GM21423 (cell line): ENCODE measurements around the gene MMEL1.

Experiments used
- ATAC-seq: cut with Tn5 transposase; IDR thresholded peaks from one replicate; pipeline ENCODE4 v1.9.1; 2021; ENCODE audit warnings: mild to moderate bottlenecking, moderate library complexity; ENCODE audit not compliant: unreplicated experiment

MMEL1 gene

DNA sequence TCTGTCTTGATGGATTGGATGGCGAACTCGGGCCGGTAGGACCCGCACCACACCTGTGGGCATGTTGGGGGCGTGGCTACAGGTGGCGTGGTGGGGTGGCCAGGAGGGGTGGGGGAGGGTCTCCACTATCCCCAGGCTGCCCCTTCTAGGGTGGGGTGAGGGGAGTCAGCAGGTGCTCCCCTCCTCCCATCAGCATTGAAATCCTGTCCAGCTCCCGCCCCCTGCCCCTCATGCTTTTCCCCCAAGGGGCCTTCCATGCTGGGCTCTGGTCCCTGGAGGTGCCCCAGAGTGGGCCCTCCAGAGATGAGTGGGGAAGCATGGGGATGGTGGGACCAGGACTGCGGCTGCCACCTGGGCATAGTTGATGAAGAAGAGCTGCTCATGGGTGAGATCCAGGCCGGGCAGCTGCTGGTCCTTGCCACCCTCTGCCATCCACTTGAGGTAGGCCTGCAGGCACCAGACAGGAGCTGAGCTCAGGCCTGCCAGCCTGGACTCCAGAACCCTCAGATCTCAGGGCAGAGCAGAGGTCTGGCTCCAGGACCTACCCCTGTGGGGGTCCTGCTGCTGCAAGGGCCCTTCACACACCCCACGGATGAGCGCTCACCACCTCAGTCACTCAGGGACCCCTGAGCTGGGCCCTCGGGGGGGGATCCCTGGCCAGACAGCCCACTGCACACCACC, 41.1 kb downstream of the MMEL1 start:
- no peak for ATAC-seq

DNA sequence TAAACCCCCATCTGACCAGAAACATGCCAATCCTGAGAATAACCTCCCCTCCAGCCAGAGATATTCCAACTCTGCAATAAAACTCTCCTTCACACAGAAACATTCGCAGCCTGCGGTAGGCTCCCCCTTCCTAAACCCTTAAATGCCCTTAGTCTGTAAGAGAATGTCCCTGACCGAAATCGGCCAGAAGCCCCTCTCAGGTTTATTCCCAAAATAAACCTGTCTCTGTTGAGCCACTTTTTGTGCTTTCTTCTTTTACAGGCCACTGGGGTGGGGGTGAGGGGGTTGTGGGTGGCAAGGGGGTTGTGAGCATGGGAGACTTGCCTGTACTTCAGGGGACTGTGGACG, 41.6 kb downstream of the MMEL1 start:
- no peak for ATAC-seq

DNA sequence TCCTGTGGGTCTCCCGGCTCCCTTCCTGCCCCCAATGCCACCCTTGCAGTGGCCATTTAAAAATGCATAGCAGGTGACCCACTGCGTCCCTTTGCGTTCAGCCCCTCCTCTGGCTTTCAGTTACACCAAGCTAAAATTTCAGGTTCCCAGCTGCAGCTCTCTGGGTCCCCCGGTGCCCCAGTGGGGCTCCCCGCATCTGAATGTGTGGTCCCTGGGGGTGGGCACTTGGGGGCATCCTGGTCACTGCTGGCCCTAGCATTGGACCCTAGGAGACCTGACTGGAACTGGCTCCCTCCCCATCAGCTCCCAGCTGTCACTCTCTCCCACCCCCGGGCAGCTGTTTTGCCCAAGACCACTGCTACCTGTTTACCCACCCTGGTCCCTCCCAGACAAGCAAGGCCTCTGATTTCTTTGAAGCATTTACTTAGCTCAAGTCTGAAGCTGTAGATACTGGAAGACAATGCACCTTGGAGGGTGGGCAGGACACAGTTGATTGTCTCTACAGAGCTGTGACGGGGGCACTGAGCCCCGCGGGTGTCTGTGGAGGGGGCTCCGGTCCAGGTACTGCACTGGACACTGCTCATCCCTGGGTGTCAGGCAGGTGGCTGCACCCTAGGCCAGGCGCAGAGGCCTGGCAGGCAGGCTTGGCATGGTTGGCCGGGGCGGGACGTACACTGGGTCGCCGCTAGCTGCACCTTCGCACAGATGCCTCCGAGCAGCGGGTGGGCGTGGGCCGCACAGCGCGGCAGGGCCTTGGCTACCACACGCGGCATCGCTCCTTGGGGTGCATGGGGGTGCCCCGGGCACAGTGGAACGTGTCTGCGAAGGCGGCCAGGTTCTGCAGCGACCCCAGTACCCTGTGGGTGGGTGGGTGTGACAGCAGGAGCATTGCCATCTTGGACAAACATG, 42.3 kb downstream of the MMEL1 start:
- no peak for ATAC-seq

DNA sequence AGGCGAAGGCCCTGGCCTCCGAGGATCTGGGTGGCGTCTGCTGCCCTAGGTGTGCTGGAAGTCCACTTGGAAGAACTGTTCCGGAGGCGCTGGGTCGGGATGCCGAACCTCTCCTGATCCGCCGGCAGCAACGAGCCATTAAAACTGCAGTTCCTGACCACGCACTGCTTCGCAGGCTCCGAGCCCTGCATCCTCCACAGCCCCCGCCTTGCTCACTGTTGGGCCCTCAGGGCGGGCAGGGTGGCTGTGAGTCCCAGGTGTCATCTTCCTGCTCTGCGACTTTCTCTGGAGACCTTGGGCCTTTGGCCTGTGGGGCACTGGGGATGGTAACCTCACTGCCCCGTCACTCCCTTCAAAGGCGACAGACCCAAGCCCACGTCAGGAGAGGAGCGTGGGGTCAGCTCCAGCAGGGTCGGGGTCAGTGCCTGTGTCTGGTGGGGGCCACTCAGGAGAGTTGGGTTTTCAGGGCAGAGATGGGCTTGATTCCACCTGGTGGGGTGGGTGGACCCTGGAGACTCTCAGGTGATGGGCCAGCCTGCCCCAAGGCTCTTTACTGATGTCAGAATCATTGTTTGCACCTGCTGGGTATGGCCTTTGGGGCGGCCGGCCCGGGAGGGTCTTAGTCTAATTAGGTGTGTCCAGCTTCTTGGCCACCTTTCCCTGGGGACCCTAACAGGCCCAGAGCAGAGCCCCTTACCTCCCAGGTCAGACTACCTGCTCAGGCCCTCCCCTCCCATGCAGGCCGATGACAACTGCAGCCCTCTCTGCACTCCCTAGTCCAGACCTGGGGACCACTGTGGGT, 43.2 kb downstream of the MMEL1 start:
- ATAC-seq: no peak

DNA sequence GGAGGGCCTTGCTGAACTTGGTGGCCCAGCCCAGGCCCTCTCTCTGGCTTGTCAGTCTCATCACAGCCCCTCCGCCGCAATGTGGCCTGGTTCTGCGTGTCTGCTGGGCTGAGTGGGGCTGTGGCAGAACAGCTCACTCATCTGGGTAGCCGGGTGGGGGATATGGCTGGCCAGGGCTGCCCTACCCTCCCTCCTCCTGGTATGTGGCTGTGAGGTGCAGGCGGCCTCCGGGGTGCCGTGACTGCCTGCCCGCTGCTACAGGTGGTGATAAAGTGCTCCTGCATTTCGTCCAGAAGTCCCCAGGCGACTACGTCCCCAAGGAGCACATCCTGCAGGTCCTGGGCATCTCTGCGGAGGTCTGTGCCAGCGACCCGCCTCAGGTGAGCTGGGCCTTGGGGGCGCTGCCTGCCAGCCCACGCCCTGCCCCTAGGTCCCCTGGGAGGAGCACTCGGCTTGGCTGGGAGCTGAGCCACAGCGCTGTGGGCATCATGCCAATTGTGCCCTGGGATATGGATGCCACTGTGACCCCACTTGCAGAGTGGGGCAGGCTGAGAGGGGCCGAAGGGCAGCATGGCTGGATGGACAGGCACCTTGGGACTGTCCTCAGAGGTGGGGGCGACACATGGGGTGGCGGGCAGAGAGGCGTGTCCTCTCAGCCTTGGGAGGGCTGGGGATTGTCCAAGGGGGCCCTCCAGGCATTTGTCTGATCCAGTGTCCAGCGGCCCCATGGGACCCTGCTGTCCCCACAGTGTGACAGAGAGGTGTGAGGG, 44.0 kb downstream of the MMEL1 start:
- ATAC-seq: no peak

DNA sequence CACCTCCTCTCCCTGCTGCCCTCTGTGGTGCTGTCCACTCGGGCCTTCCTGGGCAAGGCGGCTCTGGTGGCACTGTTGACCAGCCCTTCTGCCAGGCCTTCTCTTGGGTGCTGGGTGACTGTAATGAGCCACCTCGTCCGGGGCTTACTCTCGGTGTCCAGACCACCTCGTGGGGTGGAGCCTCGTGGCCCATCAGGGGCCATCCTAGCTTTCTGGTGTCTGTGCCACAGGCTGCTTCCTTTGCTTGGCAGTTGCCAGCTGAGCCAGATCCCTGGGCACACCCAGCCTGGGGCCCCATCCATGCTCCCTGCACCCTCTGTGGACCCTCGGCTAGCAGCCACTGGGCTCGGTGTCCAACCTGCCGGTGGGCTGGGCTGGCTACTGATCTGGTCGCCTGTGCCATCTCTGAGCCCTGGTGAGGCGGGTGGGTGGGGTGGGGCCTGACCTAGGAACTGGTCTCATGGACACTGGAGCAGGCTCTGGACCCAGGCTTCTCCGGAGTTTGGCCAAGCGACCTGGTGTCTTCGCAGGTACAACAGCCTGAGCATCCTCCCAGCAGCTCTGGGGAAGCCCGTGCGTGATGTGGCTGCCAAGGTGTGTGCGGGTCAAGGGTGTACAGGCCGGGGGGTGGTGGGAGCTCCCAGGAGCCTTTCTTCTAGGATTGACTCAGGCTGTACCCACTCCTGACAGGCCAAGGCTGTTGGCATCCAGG, 44.8 kb downstream of the MMEL1 start:
- no peak for ATAC-seq

DNA sequence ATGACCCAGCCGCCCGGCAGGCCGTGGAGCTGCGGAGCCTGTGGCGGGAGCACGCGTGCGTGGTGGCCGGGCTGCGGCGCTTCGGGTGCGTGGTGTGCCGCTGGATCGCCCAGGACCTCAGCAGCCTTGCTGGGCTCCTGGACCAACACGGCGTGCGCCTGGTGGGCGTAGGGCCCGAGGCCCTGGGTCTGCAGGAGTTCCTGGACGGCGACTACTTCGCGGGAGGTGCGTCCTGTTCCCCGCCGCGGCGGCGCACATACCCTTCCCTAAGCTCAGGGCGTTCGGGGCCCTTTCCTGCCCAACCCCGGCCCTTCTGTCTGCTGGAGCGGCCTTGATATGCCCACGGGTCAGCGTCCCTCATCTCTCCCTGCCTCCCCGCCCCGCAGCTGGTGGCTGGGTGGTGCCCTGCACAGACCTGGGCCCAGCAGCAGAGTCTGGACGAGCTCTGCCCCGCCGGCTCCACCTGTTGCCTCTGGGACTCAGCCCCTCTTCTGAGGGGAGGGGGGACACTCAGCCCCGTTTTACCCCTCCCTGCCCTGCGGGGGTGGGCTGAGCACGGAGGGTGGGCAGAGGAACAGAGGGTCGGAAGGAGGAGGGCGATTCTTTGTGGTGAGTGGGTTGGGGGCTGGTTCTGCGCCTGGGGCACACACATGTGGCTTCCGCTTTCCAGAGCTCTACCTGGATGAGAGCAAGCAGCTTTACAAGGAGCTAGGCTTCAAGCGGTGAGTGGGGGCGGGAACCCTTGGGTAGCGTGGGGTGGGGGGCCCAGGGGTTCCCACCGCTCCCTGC, 45.6 kb downstream of the MMEL1 start:
- peak; percentile 1 for ATAC-seq

DNA sequence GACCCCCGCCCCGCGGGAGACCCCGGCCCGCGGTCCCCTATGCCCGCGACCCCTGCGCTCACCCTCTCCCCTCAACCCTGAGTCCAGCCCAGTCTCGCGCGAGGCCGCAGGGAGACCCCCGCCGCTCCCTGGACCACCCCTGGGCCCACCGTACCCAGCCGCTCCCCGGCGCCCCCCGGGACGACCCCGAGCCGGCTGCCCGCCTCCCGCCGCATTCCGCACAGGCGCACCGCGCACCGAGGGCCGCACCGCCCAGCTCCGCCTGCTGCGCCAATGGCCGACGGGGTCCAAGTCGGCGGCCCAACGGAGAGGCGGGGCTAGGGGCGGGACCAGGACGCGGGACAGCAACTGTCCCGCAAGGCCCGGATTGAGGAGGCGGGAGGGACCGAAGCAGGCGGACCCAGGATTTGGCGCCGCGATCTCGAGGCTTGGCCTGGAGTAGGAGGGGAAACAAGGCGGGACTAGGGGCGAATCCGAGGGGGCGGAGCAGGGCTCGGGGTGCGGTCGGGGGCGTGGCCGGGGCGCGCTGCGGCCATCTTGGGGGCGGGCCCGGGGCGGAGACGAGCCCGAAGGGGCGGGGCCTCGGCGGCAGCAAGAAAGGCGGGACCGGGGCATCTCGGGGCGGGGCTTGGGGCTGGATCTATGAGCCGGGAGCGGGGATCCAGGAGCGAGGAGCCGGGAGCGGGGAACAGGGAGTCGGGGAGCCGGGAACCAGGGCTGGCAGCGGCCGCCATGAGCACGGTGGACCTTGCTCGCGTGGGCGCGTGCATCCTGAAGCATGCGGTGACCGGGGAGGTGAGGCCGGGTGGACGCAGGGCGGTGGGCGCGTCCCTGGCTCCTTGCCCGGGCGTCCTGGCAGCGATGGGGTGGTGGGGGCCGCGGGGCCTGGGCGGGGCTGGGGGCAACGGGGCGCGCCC, 46.4 kb downstream of the MMEL1 start, which contains the start of gene PRXL2B:
TSS of gene PRXL2B (plus strand) at position 624 of the 917 bp plus-strand sequence. CDS start at position 733, 109 bp downstream.
- peak; percentile 61 for ATAC-seq

DNA sequence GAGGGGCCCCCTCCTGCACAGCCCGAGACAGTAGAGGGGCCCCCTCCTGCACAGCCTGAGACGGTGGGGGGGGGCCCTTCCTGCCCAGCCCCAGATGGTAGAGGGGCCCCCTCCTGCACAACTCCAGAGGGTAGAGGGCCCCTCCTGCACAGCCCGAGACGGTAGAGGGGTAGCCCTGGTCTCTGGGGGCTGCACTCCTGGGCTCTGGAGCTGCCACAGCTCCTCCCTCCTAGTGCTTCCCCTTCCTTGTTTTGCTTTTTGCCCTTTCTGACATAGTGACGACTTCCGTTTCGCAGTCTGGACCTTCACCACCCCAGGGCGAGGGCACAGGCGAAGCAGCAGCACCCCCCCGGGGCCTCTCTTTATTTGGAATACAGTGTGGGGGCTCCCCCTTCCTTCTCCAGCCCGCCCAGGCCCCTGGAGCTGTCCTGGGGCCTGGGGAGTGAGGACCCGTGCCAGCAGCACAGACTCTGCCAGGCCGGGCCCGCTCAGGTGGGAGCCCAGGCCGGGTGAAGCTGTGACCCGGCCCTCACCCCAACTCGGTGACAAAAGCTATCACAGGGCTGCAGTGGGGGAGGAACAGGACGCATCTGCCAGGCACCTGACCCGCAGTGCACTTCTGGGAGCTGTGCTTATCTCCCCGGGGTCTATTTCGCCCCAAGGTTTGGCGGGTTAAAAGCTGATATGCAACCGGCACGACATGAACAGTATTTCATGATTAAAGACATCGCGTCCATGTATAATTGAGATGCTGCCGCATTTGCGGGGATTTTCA, 47.3 kb downstream of the MMEL1 start:
- ATAC-seq: peak; percentile 36

DNA sequence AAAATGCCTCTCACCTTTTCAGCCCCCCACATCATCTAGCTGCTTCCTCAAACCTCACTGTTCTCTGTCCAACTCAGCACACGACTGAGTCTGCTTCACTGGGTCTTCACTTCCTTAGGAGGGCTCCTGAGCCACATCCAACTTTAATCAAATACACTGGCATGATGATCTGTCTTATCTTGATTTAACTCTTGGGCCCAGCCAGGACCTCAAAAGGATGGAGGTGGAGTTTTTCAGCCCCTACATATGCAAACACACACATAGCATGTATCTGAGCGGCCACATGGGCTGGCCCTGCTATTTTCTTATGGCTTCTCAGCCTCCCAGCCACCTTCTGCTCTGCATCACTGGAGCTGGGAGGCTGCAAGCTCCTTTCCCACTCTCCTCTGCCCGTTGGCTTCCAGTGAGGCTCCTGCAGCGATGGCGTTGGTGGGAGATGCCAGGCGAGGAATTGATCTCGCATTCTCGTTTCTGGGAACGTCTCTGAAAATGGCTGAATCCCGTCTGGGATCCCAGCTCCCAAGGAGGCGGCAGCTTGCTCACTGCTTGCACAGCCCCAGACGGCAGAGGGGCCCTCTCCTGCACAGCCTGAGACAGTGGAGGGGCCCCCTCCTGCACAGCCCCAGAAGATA, 48.0 kb downstream of the MMEL1 start:
- no peak for ATAC-seq

DNA sequence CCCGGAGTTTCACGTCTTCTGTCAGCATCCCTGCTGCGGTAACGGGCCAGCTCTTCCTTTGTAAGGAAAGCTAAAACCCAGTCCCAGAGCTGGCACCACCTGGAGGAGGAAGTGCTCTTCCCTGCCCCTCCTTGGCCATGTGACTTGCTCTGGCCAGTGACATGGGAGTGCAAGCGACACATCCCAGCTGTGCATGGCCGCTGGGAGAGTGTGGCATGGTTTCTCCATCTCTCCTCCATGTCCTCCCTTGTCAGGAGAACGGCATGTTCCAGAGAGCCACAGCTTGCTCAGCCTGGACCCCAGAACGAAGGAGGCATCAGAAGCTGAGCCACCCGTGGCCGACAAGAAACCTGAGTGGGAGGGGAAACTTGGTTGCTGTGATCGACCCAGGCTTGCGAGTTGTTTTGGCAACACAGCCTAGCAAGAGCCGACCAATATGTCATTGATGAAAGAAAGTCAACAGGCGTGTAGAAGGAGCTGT, 48.9 kb downstream of the MMEL1 start:
- ATAC-seq: no peak

DNA sequence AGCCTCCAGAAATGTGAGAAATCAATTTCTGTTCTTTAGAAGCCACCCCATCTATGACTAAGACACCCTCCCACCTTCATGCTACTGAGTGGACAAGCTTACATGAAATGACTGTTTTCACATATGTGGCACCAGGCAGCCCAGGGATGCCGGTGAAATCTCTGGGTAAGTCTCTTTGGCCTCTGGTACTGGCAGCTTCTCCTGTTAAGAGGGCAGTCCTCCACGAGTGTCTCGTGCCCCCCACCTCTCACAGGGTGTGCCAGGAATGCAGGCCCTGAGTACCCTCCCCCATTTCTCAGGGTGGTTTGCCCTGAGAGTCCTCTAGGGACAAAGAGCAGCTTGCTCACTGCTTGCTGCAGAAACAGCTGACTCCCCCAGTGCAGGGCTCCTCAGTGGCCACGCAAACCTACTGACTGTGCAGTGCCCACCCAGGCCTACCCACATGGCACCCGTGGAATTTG, 49.5 kb downstream of the MMEL1 start:
- no peak for ATAC-seq

DNA sequence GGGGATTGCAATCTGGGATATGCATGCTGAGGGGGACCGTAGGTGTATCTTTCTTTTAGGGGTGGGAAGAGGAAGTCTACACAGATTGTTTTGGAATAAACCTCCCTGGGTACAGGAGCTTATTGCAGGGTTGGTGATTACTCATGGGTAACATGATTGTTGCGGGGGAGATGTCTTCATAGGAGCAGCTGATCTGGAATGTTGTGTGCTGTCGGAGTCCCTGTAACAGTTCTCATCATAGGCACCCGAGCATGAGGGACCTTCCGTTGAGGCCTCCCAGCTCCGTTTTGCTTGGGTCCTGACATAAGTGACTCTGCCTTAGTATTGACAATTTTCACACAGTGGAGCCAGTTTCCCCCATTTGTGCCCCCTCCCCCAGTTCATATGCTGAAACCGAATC, 50.4 kb downstream of the MMEL1 start:
- no peak for ATAC-seq

DNA sequence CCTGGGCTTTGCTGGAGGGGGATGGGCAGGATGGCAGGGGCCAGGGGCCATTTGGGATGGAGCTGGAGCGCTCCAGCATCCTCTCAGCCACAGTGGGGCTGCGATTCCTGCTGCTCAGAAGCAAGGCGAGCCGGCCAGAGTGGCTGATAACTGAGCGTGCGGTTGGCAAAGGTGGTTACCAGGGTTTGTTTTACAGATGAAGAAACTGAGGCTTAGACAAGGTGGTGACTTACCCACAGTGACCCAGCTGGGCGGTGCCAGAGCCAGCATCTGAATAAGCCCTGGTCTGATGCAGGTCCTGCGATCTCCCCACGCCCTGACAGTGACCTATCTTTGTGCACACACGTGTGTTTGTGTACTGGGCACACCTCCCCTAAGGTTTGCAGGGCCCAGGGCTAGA, 52.1 kb downstream of the MMEL1 start:
- no peak for ATAC-seq

DNA sequence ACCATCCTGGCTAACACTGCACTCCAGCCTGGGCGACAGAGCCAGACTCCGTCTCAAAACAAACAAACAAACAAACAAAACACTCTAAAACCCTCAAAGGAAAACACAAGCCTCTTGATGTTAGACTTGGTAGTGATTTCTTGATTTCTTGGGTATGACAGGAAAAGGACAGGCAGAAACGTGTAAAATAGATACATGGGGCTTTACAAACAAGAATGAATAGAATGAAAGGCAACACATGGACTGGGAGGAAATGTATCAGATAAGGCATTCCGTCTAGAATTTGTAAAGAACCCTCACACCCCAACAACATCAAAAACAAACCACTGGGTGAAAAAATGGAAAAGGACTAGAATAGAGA, 54.1 kb downstream of the MMEL1 start:
- ATAC-seq: no peak

DNA sequence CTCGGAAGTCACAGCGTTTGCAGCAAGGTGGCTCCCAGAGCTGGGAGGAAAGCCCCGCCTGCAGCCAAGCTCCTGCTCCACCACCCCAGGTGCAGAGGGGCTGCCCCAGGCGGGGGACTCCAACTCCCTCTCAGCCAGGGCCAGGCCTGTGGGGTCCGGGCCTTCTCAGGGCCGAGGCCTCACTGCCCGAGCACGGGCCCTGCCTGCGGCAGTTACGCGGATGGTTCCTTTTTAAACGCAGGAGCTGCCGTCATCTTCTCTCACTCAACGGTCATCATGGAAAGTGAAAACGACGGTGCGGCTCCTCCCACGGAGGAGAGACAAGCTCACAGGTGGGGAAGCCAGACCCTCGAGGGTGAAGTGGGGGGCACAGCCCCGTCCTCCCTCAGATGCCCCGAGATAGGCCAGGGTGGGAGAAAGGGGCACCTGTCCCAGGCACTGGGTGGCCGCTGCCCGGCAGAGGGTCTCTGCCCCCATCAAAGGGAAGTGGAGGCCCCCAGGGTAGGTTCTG, 55.2 kb downstream of the MMEL1 start:
- ATAC-seq: peak; percentile 31
